Ovary (tissue), 9 donors: ENCODE results near the gene DCHS2. TPM values are rescaled to one million over a fixed set of nuclear protein-coding genes. Genes with fewer than 3 reads are reported as not detected.

Experiments used
- DNase-seq, 5 donors: peaks; one replicate each; pipeline ENCODE4 v3.0.0-alpha.2; 2019 to 2020
- H3K27ac ChIP-seq, 2 donors: fragments of 200-600 bp; one replicate each; pipeline versions ENCODE4 v1.5.1 to v1.8.0; 2019 to 2022
- H3K27me3 ChIP-seq: fragments of 200-600 bp; one replicate; pipeline ENCODE4 v1.8.0; 2022
- H3K36me3 ChIP-seq: fragments of 200-600 bp; sonication (generic); one replicate; pipeline ENCODE4 v1.5.1; 2019
- H3K4me1 ChIP-seq: one replicate; pipeline ENCODE4 v1.8.1; 2013; ENCODE audit warnings: mild to moderate bottlenecking, moderate library complexity; ENCODE audit not compliant: insufficient read depth
- H3K4me3 ChIP-seq: fragments of 200-600 bp; sonication (generic); one replicate; pipeline ENCODE4 v1.5.1; 2017
- H3K9me3 ChIP-seq, 2 donors: fragments of 200-600 bp in 1 of 2; sonication (generic) in 1 of 2; one replicate each; pipeline versions ENCODE4 v1.5.1 to v1.8.1; 2013 to 2019; ENCODE audit warnings: mild to moderate bottlenecking in 1 of 2, moderate library complexity in 1 of 2
- CTCF ChIP-seq, 3 donors: fragments of 450-650 bp in 2 of 3; fragments of 200-600 bp in 1 of 3; IDR thresholded peaks; one replicate each; pipeline versions ENCODE4 v1.5.1 to v1.8.0; 2016 to 2022; ENCODE audit warnings: antibody characterized with exemption in 3 of 3, mild to moderate bottlenecking in 1 of 3
- EP300 ChIP-seq: sonication (generic); formaldehyde crosslinking; IDR thresholded peaks from one replicate; pipeline ENCODE4 v1.6.1; 2017; ENCODE audit warnings: antibody characterized with exemption
- POLR2A ChIP-seq: fragments of 450-650 bp; IDR thresholded peaks from one replicate; pipeline ENCODE4 v1.6.1; 2017; ENCODE audit warnings: antibody characterized with exemption, mild to moderate bottlenecking, moderate library complexity
- WGBS, 3 donors: extraction: QIAGEN DNeasy Blood & Tissue Kit in 1 of 3; methylation state at CpG; one replicate each; pipeline versions ENCODE4 v1.1.5 to v1.1.7; 2013 to 2017; 5-methylcytosine and 5-hydroxymethylcytosine counted together
- intact Hi-C, 4 donors: fragments of 100-400 bp; cut with DNase I; formaldehyde crosslinking; loops; one replicate each; pipeline versions ENCODE4 v1.11.0 to v1.15.1; 2022 to 2023
- polyA plus RNA-seq, 2 donors: library from polyadenylated mRNA; stranded (reverse); fragments of 200-250 nt in 1 of 2; fragments of 350-450 nt in 1 of 2; fragmentation: Illumina TruSeq in 1 of 2; extraction: RNeasy Lipid Tissue Mini Kit (QIAGEN cat#74804) in 1 of 2; gene quantifications; one replicate each; pipeline ENCODE4 v1.2.3, GENCODE V29; 2013 to 2014
- total RNA-seq, 7 donors: library from RNA; depleted of rRNA in 2 of 7; stranded (reverse); fragments of >200 nt in 2 of 7; fragmentation: NEBNext Ultra II Directional in 3 of 7; extraction: Animal tissue kit (Norgen Biotek cat#: 25700) in 3 of 7; gene quantifications; one replicate each; pipeline versions ENCODE4 v1.1.0 to v1.2.4, GENCODE V29; 2016 to 2023
- donor health status: DM: no; HTN: no; CAD: no; lungs with moderate emphysema.
- donor health status: DM: no; HTN: no; CAD: no.
- donor health status: Bipolar disorder and iron deficiency.
- donor health status: DM: yes; HTN: yes; CAD: no.
- donor health status: DM: no; HTN: no; CAD: no.
- donor health status: DM: yes; HTN: yes; CAD: no.

Gene DCHS2
- total and polyA plus RNA-seq, 9 donors, result 0.68 to 8.7 (median 2.6) TPM

GRCh38 chr4:154329939-154330338 lies 161.7 kb downstream of the DCHS2 start:
- no peak for TF ChIP-seq CTCF (IDR thresholded peaks at IDR 0.05)
- TF ChIP-seq POLR2A, result no peak
- no peak for TF ChIP-seq EP300
- peak in 1 of 5 donors; percentile 19 for DNase-seq

GRCh38 chr4:154329268-154329868 lies 162.2 kb downstream of the DCHS2 start:
- Histone ChIP-seq H3K27ac (no peak overlapping the region), H3K36me3 (no peaks in the 10 kb centered on the region), H3K4me1 (no peaks in the 10 kb centered on the region), H3K27me3 (no peaks in the 10 kb centered on the region), H3K4me3 (no peak overlapping the region), H3K9me3 (no peaks in the 10 kb centered on the region)
- intact Hi-C loops, result no loop called here
- DNase-seq, result peak in 2 of 5 donors; percentile 16 to 30
- 42 to 60% (median 44%) methylated on average over 11 of the region's 11 CpGs for WGBS, 3 donors
- TF ChIP-seq POLR2A (no peak), CTCF (IDR thresholded peaks at IDR 0.05) (no peak), EP300 (no peak)

More at GRCh38 chr4:154329939-154330338, 161.7 kb downstream of the DCHS2 start:
- Histone ChIP-seq H3K36me3 (no peaks in the 10 kb centered on the region), H3K4me1 (no peaks in the 10 kb centered on the region), H3K27me3 (no peaks in the 10 kb centered on the region), H3K9me3 (no peaks in the 10 kb centered on the region), H3K27ac (no peak overlapping the region), H3K4me3 (no peak overlapping the region)
- intact Hi-C loops, result loop anchor here in 2 of 4 donors (5.0 to 10.0 kb wide), 2 partner anchors 165 to 177 kb away; partner anchors contain the start of gene DCHS2 (in 1 of the 2)
- 48 to 59% (median 58%) methylated on average over 3 of the region's 3 CpGs for WGBS, 3 donors

- 51 to 78% (median 51%) methylated on average over 1 of the region's 1 CpG for WGBS, 3 donors
- TF ChIP-seq CTCF (IDR thresholded peaks at IDR 0.05) (no peak), EP300 (no peak), POLR2A (no peak)
- intact Hi-C loops, result no loop called here
- Histone ChIP-seq H3K27me3 (no peaks in the 10 kb centered on the region), H3K36me3 (no peaks in the 10 kb centered on the region), H3K4me1 (no peaks in the 10 kb centered on the region), H3K9me3 (no peaks in the 10 kb centered on the region), H3K4me3 (no peak overlapping the region), H3K27ac (no peak overlapping the region)
- DNase-seq, result no peak
Measured at GRCh38 chr4:154328030-154328429, 163.6 kb downstream of the DCHS2 start.

- 74 to 79% (median 78%) methylated on average over 6 of the region's 6 CpGs for WGBS, 3 donors
Measured at GRCh38 chr4:154320521-154320920, 171.1 kb downstream of the DCHS2 start.

More at GRCh38 chr4:154320521-154320920, 171.1 kb downstream of the DCHS2 start:
- intact Hi-C loops, result no loop called here
- DNase-seq, result no peak
- H3K27ac ChIP-seq, result no peak overlapping the region
- TF ChIP-seq EP300 (no peak), CTCF (IDR thresholded peaks at IDR 0.05) (no peak), POLR2A (no peak)
- no peak overlapping the region for H3K4me3 ChIP-seq
- no peaks in the 10 kb centered on the region for H3K27me3 ChIP-seq
- H3K36me3 ChIP-seq, result no peaks in the 10 kb centered on the region
- H3K4me1 ChIP-seq, result no peaks in the 10 kb centered on the region
- no peaks in the 10 kb centered on the region for H3K9me3 ChIP-seq
